Right atrium auricular region (tissue), 2 donors: Measurements from ENCODE around the gene SLC25A21. TPM values are rescaled to one million over a fixed set of nuclear protein-coding genes. Genes with fewer than 3 reads are reported as not detected.
"Not testable (repeated sequence)": the region's sequence is repeated elsewhere in the genome, so short reads cannot be mapped to it uniquely, and the experiment has no call there.

ENCODE experiments used
- DNase-seq: peaks from one replicate; pipeline ENCODE4 v3.0.0-alpha.2; 2019; ENCODE audit warnings: low spot score
- H3K27ac ChIP-seq, 2 donors: fragments of 200-600 bp; sonication (generic); 1 replicate in 1 of 2; 2 replicates in 1 of 2; pipeline ENCODE4 v1.5.1; 2016 to 2019
- H3K27me3 ChIP-seq, 2 donors: fragments of 200-600 bp; sonication (generic); one replicate each; pipeline versions ENCODE4 v1.5.1 to v1.6.0; 2017 to 2019
- H3K36me3 ChIP-seq: fragments of 200-600 bp; sonication (generic); one replicate; pipeline ENCODE4 v1.5.1; 2016
- H3K4me1 ChIP-seq, 2 donors: fragments of 200-600 bp; sonication (generic); one replicate each; pipeline versions ENCODE4 v1.5.1 to v1.6.0; 2017 to 2019
- H3K4me3 ChIP-seq, 2 donors: fragments of 200-600 bp; sonication (generic); 1 replicate in 1 of 2; 2 replicates in 1 of 2; pipeline ENCODE4 v1.5.1; 2017 to 2019; ENCODE audit warnings: mild to moderate bottlenecking in 1 of 2, moderate library complexity in 1 of 2
- H3K9me3 ChIP-seq, 2 donors: fragments of 200-600 bp; sonication (generic); one replicate each; pipeline ENCODE4 v1.5.1; 2019
- CTCF ChIP-seq, 2 donors: fragments of 200-600 bp; sonication (generic); IDR thresholded peaks; one replicate each; pipeline ENCODE4 v1.5.1; 2019; ENCODE audit warnings: antibody characterized with exemption in 2 of 2
- total RNA-seq, 2 donors: library from RNA; depleted of rRNA; stranded (reverse); fragments of >200 nt; gene quantifications; one replicate each; pipeline ENCODE4 v1.1.0, GENCODE V29; 2016

The SLC25A21 gene
- total RNA-seq, 2 donors from 2014 or later = 0.55 to 0.93 TPM

- no peak for DNase-seq
- TF ChIP-seq CTCF (IDR thresholded peaks at IDR 0.05) = no peak
- no peak overlapping the region for H3K27ac ChIP-seq
Observed at GRCh38 chr14:37187294-37187693, 14.9 kb upstream of the SLC25A21 start.

GRCh38 chr14:37186865-37187264, 14.5 kb upstream of the SLC25A21 start:
- DNase-seq = no peak
- no peak for TF ChIP-seq CTCF (IDR thresholded peaks at IDR 0.05)

More at GRCh38 chr14:37187294-37187693, 14.9 kb upstream of the SLC25A21 start:
- Histone ChIP-seq H3K4me3 (no peak overlapping the region), H3K27me3 (no peaks in the 10 kb centered on the region), H3K36me3 (no peaks in the 10 kb centered on the region), H3K9me3 (no peaks in the 10 kb centered on the region), H3K4me1 (no peaks in the 10 kb centered on the region)

GRCh38 chr14:37185670-37186069, 13.3 kb upstream of the SLC25A21 start:
- DNase-seq = no peak

More at GRCh38 chr14:37186865-37187264, 14.5 kb upstream of the SLC25A21 start:
- no peaks in the 10 kb centered on the region for H3K27me3 ChIP-seq
- no peaks in the 10 kb centered on the region for H3K9me3 ChIP-seq
- H3K4me1 ChIP-seq = no peaks in the 10 kb centered on the region
- no peaks in the 10 kb centered on the region for H3K36me3 ChIP-seq
- H3K27ac ChIP-seq = no peak overlapping the region
- H3K4me3 ChIP-seq = no peak overlapping the region

GRCh38 chr14:37184520-37184919, 12.1 kb upstream of the SLC25A21 start:
- not testable (repeated sequence) for H3K27ac ChIP-seq, H3K4me3 ChIP-seq, DNase-seq, H3K4me1 ChIP-seq, H3K36me3 ChIP-seq, H3K9me3 ChIP-seq, H3K27me3 ChIP-seq

More at GRCh38 chr14:37185670-37186069, 13.3 kb upstream of the SLC25A21 start:
- H3K4me1 ChIP-seq = no peaks in the 10 kb centered on the region
- no peak overlapping the region for H3K27ac ChIP-seq
- H3K36me3 ChIP-seq = no peaks in the 10 kb centered on the region
- TF ChIP-seq CTCF (IDR thresholded peaks at IDR 0.05) = no peak
- H3K4me3 ChIP-seq = no peak overlapping the region
- no peaks in the 10 kb centered on the region for H3K9me3 ChIP-seq
- H3K27me3 ChIP-seq = no peaks in the 10 kb centered on the region

DNA sequence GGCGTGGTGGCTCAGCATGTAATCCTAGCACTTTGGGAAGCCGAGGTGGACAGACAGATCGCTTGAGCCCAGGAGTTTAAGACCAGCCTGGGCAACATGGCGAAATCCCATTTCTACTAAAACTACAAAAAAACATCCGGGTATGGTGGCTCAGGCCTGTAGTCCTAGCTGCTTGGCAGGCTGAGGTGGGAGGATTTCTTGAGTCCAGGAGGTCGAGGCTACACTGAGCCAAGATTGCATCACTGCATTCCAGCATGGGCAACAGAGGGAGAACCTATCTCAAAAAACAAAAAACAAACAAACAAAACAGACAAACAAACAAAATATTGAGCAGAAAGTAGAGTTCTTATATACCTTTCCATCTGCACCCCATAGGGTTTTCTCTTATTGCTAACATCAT, 9.0 kb upstream of the SLC25A21 start:
- TF ChIP-seq CTCF (IDR thresholded peaks at IDR 0.05) = no peak
- no peak for DNase-seq
- no peak overlapping the region for H3K4me3 ChIP-seq

GRCh38 chr14:37180886-37181285, 8.5 kb upstream of the SLC25A21 start:
- H3K4me3 ChIP-seq, H3K36me3 ChIP-seq, DNase-seq, H3K27ac ChIP-seq, H3K27me3 ChIP-seq, H3K4me1 ChIP-seq, H3K9me3 ChIP-seq: not testable (repeated sequence)

More for the DNA sequence above, 9.0 kb upstream of the SLC25A21 start:
- Histone ChIP-seq H3K4me1 (no peaks in the 10 kb centered on the region), H3K36me3 (no peaks in the 10 kb centered on the region), H3K9me3 (no peaks in the 10 kb centered on the region), H3K27me3 (no peaks in the 10 kb centered on the region), H3K27ac (no peak overlapping the region)

- no peak overlapping the region for H3K27ac ChIP-seq
- no peak for DNase-seq
- no peak overlapping the region for H3K4me3 ChIP-seq
- H3K4me1 ChIP-seq = peaks cover 0 to 3% of the 10 kb centered on the region in 2 donors
- no peaks in the 10 kb centered on the region for H3K27me3 ChIP-seq
- no peaks in the 10 kb centered on the region for H3K9me3 ChIP-seq
- no peaks in the 10 kb centered on the region for H3K36me3 ChIP-seq
- TF ChIP-seq CTCF (IDR thresholded peaks at IDR 0.05) = no peak
Observed at GRCh38 chr14:37179896-37180502, 7.6 kb upstream of the SLC25A21 start.
